Measurements from ENCODE around the gene UGT1A9. TPM values are rescaled to one million over a fixed set of nuclear protein-coding genes. Genes with fewer than 3 reads are reported as not detected.
A peak's percentile ranks its signal among the peaks of the same experiment; 100 is the strongest.

Gene UGT1A9
- total and polyA plus RNA-seq, 3 experiments from 2014 or later: not detected

GRCh38 chr2:233810385-233810784, 138.7 kb downstream of the UGT1A9 start:
- peak in 1 of 5 donors; percentile 23 for DNase-seq
- Mint-ChIP-seq H3K4me3 (no peak overlapping the region), H3K27ac (no peak overlapping the region)

GRCh38 chr2:233811087-233811486, 139.4 kb downstream of the UGT1A9 start:
- H3K4me1 ChIP-seq (ENCODE audit: insufficient read depth, low read length): no peaks in the 10 kb centered on the region
- H3K27ac Mint-ChIP-seq: no peak overlapping the region
- H3K4me1 Mint-ChIP-seq: no peaks in the 10 kb centered on the region
- no peaks in the 10 kb centered on the region for H3K9me3 Mint-ChIP-seq
- no peaks in the 10 kb centered on the region for H3K36me3 ChIP-seq (ENCODE audit: insufficient read depth, low read length)
- no peaks in the 10 kb centered on the region for H3K36me3 Mint-ChIP-seq
- H3K4me3 ChIP-seq (ENCODE audit: low read length): no peak overlapping the region
- H3K27me3 Mint-ChIP-seq: peaks cover 21 to 34% of the 10 kb centered on the region in 2 donors
- no peak overlapping the region for H3K27ac ChIP-seq (ENCODE audit: low read depth, low read length)
- ChIA-PET POLR2A (no interaction called here), CTCF (no interaction called here)
- H3K9me3 ChIP-seq (ENCODE audit: low read length): no peaks in the 10 kb centered on the region
- DNase-seq: no peak
- peaks cover 5% of the 10 kb centered on the region for H3K27me3 ChIP-seq (ENCODE audit: insufficient read depth, low read length, poor library complexity, severe bottlenecking)
- H3K4me3 Mint-ChIP-seq: no peak overlapping the region

More at GRCh38 chr2:233810385-233810784, 138.7 kb downstream of the UGT1A9 start:
- Histone ChIP-seq H3K27me3 (ENCODE audit: insufficient read depth, low read length, poor library complexity, severe bottlenecking) (peaks cover 5% of the 10 kb centered on the region), H3K4me1 (ENCODE audit: insufficient read depth, low read length) (no peaks in the 10 kb centered on the region), H3K4me3 (ENCODE audit: low read length) (no peak overlapping the region), H3K36me3 (ENCODE audit: insufficient read depth, low read length) (no peaks in the 10 kb centered on the region), H3K9me3 (ENCODE audit: low read length) (no peaks in the 10 kb centered on the region), H3K27ac (ENCODE audit: low read depth, low read length) (no peak overlapping the region)
- CTCF ChIA-PET: no interaction called here
- no peaks in the 10 kb centered on the region for H3K4me1 Mint-ChIP-seq
- peaks cover 21 to 33% of the 10 kb centered on the region in 2 donors for H3K27me3 Mint-ChIP-seq
- POLR2A ChIA-PET: no interaction called here
- no peaks in the 10 kb centered on the region for H3K9me3 Mint-ChIP-seq
- no peaks in the 10 kb centered on the region for H3K36me3 Mint-ChIP-seq

GRCh38 chr2:233811732-233812131, 140.0 kb downstream of the UGT1A9 start:
- ChIA-PET POLR2A (no interaction called here), CTCF (no interaction called here)
- H3K9me3 Mint-ChIP-seq: no peaks in the 10 kb centered on the region
- no peaks in the 10 kb centered on the region for H3K9me3 ChIP-seq (ENCODE audit: low read length)
- no peaks in the 10 kb centered on the region for H3K36me3 Mint-ChIP-seq
- H3K27ac Mint-ChIP-seq: no peak overlapping the region
- peaks cover 21 to 39% of the 10 kb centered on the region in 2 donors for H3K27me3 Mint-ChIP-seq
- H3K4me3 Mint-ChIP-seq: no peak overlapping the region
- no peaks in the 10 kb centered on the region for H3K4me1 ChIP-seq (ENCODE audit: insufficient read depth, low read length)
- no peak overlapping the region for H3K27ac ChIP-seq (ENCODE audit: low read depth, low read length)
- no peaks in the 10 kb centered on the region for H3K4me1 Mint-ChIP-seq
- no peak overlapping the region for H3K4me3 ChIP-seq (ENCODE audit: low read length)
- no peaks in the 10 kb centered on the region for H3K36me3 ChIP-seq (ENCODE audit: insufficient read depth, low read length)
- peak in 1 of 5 donors; percentile 39 for DNase-seq
- peaks cover 5% of the 10 kb centered on the region for H3K27me3 ChIP-seq (ENCODE audit: insufficient read depth, low read length, poor library complexity, severe bottlenecking)

GRCh38 chr2:233813236-233814055, 141.7 kb downstream of the UGT1A9 start:
- no peak overlapping the region for H3K4me3 ChIP-seq (ENCODE audit: low read length)
- ChIA-PET POLR2A (no interaction called here), CTCF (no interaction called here)
- Mint-ChIP-seq H3K4me3 (no peak overlapping the region), H3K9me3 (no peaks in the 10 kb centered on the region), H3K4me1 (no peaks in the 10 kb centered on the region), H3K36me3 (no peaks in the 10 kb centered on the region), H3K27me3 (peaks cover 17 to 45% of the 10 kb centered on the region in 2 donors), H3K27ac (no peak overlapping the region)
- no peaks in the 10 kb centered on the region for H3K36me3 ChIP-seq (ENCODE audit: insufficient read depth, low read length)
- peaks cover 2% of the 10 kb centered on the region for H3K27me3 ChIP-seq (ENCODE audit: insufficient read depth, low read length, poor library complexity, severe bottlenecking)
- peak in 1 of 5 donors; percentile 30 for DNase-seq
- no peak overlapping the region for H3K27ac ChIP-seq (ENCODE audit: low read depth, low read length)
- no peaks in the 10 kb centered on the region for H3K9me3 ChIP-seq (ENCODE audit: low read length)
- no peaks in the 10 kb centered on the region for H3K4me1 ChIP-seq (ENCODE audit: insufficient read depth, low read length)

GRCh38 chr2:233814056-233814835, 142.5 kb downstream of the UGT1A9 start:
- POLR2A ChIA-PET: no interaction called here
- Mint-ChIP-seq H3K9me3 (no peaks in the 10 kb centered on the region), H3K27ac (no peak overlapping the region)

GRCh38 chr2:233815861-233816260, 144.2 kb downstream of the UGT1A9 start:
- Mint-ChIP-seq H3K4me1 (no peaks in the 10 kb centered on the region), H3K36me3 (no peaks in the 10 kb centered on the region), H3K27me3 (peaks cover 6 to 32% of the 10 kb centered on the region in 2 donors), H3K4me3 (no peak overlapping the region), H3K9me3 (no peaks in the 10 kb centered on the region), H3K27ac (no peak overlapping the region)
- H3K27me3 ChIP-seq (ENCODE audit: insufficient read depth, low read length, poor library complexity, severe bottlenecking): no peaks in the 10 kb centered on the region
- H3K36me3 ChIP-seq (ENCODE audit: insufficient read depth, low read length): no peaks in the 10 kb centered on the region
- DNase-seq: no peak
- no peak overlapping the region for H3K4me3 ChIP-seq (ENCODE audit: low read length)
- ChIA-PET CTCF (no interaction called here), POLR2A (no interaction called here)
- H3K9me3 ChIP-seq (ENCODE audit: low read length): no peaks in the 10 kb centered on the region
- H3K27ac ChIP-seq (ENCODE audit: low read depth, low read length): no peak overlapping the region
- H3K4me1 ChIP-seq (ENCODE audit: insufficient read depth, low read length): no peaks in the 10 kb centered on the region

More at GRCh38 chr2:233814056-233814835, 142.5 kb downstream of the UGT1A9 start:
- no peaks in the 10 kb centered on the region for H3K36me3 ChIP-seq (ENCODE audit: insufficient read depth, low read length)
- DNase-seq: no peak
- H3K4me1 ChIP-seq (ENCODE audit: insufficient read depth, low read length): no peaks in the 10 kb centered on the region
- Mint-ChIP-seq H3K4me3 (no peak overlapping the region), H3K36me3 (no peaks in the 10 kb centered on the region), H3K27me3 (peaks cover 11 to 38% of the 10 kb centered on the region in 2 donors), H3K4me1 (no peaks in the 10 kb centered on the region)
- no peaks in the 10 kb centered on the region for H3K27me3 ChIP-seq (ENCODE audit: insufficient read depth, low read length, poor library complexity, severe bottlenecking)
- CTCF ChIA-PET: no interaction called here
- no peaks in the 10 kb centered on the region for H3K9me3 ChIP-seq (ENCODE audit: low read length)
- H3K27ac ChIP-seq (ENCODE audit: low read depth, low read length): no peak overlapping the region
- H3K4me3 ChIP-seq (ENCODE audit: low read length): no peak overlapping the region

GRCh38 chr2:233816334-233816733, 144.6 kb downstream of the UGT1A9 start:
- Mint-ChIP-seq H3K36me3 (no peaks in the 10 kb centered on the region), H3K27me3 (peaks cover 6 to 31% of the 10 kb centered on the region in 2 donors), H3K27ac (no peak overlapping the region), H3K4me3 (no peak overlapping the region), H3K4me1 (no peaks in the 10 kb centered on the region), H3K9me3 (no peaks in the 10 kb centered on the region)
- H3K27me3 ChIP-seq (ENCODE audit: insufficient read depth, low read length, poor library complexity, severe bottlenecking): no peaks in the 10 kb centered on the region
- H3K9me3 ChIP-seq (ENCODE audit: low read length): no peaks in the 10 kb centered on the region
- no peak overlapping the region for H3K4me3 ChIP-seq (ENCODE audit: low read length)
- CTCF ChIA-PET: no interaction called here
- H3K36me3 ChIP-seq (ENCODE audit: insufficient read depth, low read length): no peaks in the 10 kb centered on the region
- no peak overlapping the region for H3K27ac ChIP-seq (ENCODE audit: low read depth, low read length)
- no peaks in the 10 kb centered on the region for H3K4me1 ChIP-seq (ENCODE audit: insufficient read depth, low read length)
- DNase-seq: no peak
- POLR2A ChIA-PET: no interaction called here

- ChIA-PET POLR2A (no interaction called here), CTCF (no interaction called here)
- DNase-seq: peak in 1 of 5 donors; percentile 9
- no peak overlapping the region for H3K4me3 Mint-ChIP-seq
- no peak overlapping the region for H3K27ac Mint-ChIP-seq
- no peaks in the 10 kb centered on the region for H3K9me3 Mint-ChIP-seq
- H3K36me3 Mint-ChIP-seq: no peaks in the 10 kb centered on the region
- no peak overlapping the region for H3K27ac ChIP-seq (ENCODE audit: low read depth, low read length)
- peaks cover 3 to 35% of the 10 kb centered on the region in 2 donors for H3K27me3 Mint-ChIP-seq
- H3K4me1 Mint-ChIP-seq: no peaks in the 10 kb centered on the region
- H3K9me3 ChIP-seq (ENCODE audit: low read length): no peaks in the 10 kb centered on the region
- H3K27me3 ChIP-seq (ENCODE audit: insufficient read depth, low read length, poor library complexity, severe bottlenecking): no peaks in the 10 kb centered on the region
- H3K4me3 ChIP-seq (ENCODE audit: low read length): no peak overlapping the region
- no peaks in the 10 kb centered on the region for H3K4me1 ChIP-seq (ENCODE audit: insufficient read depth, low read length)
- H3K36me3 ChIP-seq (ENCODE audit: insufficient read depth, low read length): no peaks in the 10 kb centered on the region
These were observed 145.1 kb downstream of the UGT1A9 start for GRCh38 chr2:233816771-233817170.

All from CD8-positive, alpha-beta memory T cell (primary cell).